Stomach smooth muscle (tissue), 2 donors: Measurements from ENCODE around the gene EFCAB6.

ENCODE experiments used
- H3K27ac ChIP-seq: one replicate; pipeline ENCODE4 v1.7.0; 2013; ENCODE audit warnings: mild to moderate bottlenecking, low read length, inconsistent platforms
- H3K27me3 ChIP-seq, 2 donors: one replicate each; pipeline ENCODE4 v1.7.0; 2013; ENCODE audit warnings: low read length in 2 of 2; ENCODE audit not compliant: insufficient read depth in 2 of 2, control insufficient read depth in 1 of 2
- H3K36me3 ChIP-seq, 2 donors: one replicate each; pipeline ENCODE4 v1.7.0; 2013; ENCODE audit warnings: low read length in 2 of 2; ENCODE audit not compliant: control insufficient read depth in 2 of 2, insufficient read depth in 2 of 2
- H3K4me1 ChIP-seq: one replicate; pipeline ENCODE4 v1.7.0; 2013; ENCODE audit warnings: low read length; ENCODE audit not compliant: control insufficient read depth, insufficient read depth
- H3K4me3 ChIP-seq, 2 donors: one replicate each; pipeline ENCODE4 v1.7.0; 2013; ENCODE audit warnings: low read length in 2 of 2
- H3K9ac ChIP-seq, 2 donors: one replicate each; pipeline ENCODE4 v1.7.0; 2013; ENCODE audit warnings: low read length in 2 of 2, mild to moderate bottlenecking in 1 of 2
- H3K9me3 ChIP-seq, 2 donors: one replicate each; pipeline ENCODE4 v1.7.0; 2013; ENCODE audit warnings: low read length in 2 of 2; ENCODE audit not compliant: control insufficient read depth in 2 of 2
- donor health status: healthy.
- donor health status: Pancreatic carcinoma.

EFCAB6 gene

DNA sequence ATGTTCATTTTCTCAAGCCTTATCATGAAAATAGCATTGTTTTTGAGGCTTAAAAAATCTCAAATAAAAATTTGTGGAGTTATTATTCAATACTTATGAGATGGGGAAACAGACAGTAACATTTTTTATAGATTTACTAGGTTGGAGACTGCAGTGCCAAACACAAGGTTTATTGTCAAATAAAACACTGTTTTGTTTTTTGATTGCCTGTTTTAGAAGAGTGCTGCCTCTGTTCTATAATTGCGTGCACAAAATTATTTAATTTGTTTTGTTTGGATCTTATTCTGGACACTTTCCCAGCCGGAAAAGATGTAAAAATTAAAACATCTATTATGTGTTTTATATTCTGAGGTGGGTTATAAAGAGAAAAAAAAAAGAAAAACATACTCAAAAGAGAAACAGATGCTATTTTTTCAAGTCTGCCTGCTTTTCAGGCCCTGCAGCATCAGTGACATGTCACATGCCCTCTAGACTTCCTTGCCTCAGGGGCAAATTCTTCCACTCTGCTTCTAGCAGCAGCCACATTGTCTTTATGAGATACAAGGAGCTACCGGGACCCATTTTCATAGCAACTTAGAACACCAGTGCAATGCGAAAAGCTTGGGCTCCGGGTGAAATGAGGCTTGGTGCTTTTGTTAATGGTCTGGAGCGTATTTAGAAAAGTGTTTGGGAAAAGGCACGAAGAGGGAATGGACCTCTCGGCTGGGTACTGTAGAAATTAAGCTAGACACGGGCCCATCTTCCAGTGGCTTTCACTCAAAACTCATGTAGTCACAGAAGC is 77.5 kb downstream of the EFCAB6 start:
- H3K4me1 ChIP-seq = no peaks in the 10 kb centered on the region
- no peak overlapping the region for H3K27ac ChIP-seq
- H3K36me3 ChIP-seq = no peaks in the 10 kb centered on the region
- no peak overlapping the region for H3K4me3 ChIP-seq
- no peaks in the 10 kb centered on the region for H3K9me3 ChIP-seq
- H3K27me3 ChIP-seq = no peaks in the 10 kb centered on the region
- H3K9ac ChIP-seq = no peak overlapping the region

DNA sequence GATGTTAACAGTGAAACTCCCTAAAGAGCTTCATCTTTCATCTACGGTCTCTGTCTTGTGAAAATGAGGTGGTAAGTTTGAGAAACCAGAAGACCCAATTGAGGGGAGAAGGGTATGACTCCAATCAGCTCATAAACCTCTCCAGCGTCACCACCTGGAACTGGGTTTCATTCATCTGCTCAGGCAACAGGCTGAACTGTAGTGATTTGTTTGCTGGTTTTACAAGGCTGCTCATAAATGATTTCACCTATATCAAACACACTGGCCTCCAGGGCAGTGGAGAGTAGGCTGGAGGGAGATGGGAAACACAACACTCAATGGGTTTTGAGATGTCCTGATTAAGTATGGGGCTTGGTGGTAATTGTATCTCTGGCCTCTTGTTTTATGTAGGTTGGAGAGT is 79.0 kb downstream of the EFCAB6 start:
- H3K9me3 ChIP-seq = no peaks in the 10 kb centered on the region
- H3K36me3 ChIP-seq = no peaks in the 10 kb centered on the region
- H3K9ac ChIP-seq = no peak overlapping the region
- H3K27me3 ChIP-seq = no peaks in the 10 kb centered on the region
- H3K4me1 ChIP-seq = no peaks in the 10 kb centered on the region
- H3K27ac ChIP-seq = no peak overlapping the region
- H3K4me3 ChIP-seq = no peak overlapping the region

DNA sequence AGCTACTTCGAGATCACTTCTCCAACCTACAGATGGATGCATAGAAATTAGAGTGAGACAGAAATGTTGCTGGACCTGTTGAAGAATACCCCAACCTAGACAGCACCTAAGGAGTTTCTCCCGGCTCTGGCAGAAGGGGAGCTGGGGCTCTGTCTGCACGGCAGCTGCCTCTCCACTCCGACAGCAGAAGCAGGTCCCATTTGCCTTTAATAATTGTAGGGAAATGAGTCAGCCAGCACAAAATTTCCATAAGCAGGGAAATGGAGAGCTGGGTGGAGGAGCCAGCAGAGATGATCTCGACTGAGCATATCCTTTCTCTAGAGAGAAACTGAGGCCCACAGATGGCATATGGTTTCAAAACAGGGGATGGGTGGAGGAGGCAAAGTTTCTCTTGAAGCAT is 80.1 kb downstream of the EFCAB6 start:
- H3K27ac ChIP-seq = no peak overlapping the region
- H3K4me1 ChIP-seq = no peaks in the 10 kb centered on the region
- H3K9me3 ChIP-seq = no peaks in the 10 kb centered on the region
- H3K9ac ChIP-seq = no peak overlapping the region
- H3K27me3 ChIP-seq = no peaks in the 10 kb centered on the region
- H3K36me3 ChIP-seq = no peaks in the 10 kb centered on the region
- H3K4me3 ChIP-seq = no peak overlapping the region

DNA sequence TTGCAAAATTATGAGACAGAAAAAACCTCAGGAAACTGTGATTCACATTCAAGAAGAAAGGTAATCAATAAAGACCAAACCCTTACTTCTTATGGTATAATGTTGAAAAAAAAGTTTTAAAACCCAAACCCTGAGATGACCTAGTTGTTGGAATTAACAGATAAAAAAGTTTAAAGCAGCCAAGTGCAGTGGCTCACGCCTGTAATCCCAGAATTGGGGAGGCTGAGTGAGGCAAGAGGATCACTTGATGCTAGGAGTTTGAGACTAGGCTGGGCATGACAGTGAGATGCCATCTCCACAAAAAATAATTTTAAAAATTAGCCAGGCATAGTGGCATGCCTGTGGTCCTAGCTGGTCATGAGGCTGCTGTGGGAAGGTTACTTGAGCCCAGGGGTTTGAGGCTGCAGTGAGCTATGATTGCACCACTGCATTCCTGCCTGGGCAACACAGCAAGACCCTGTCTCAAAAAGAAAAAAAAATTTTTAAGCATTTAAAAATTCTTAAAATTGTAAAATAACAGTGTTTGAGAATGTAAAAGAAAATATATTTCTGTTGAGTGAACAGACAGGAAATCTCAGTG is 85.1 kb downstream of the EFCAB6 start:
- H3K9ac ChIP-seq = no peak overlapping the region
- no peak overlapping the region for H3K27ac ChIP-seq
- peaks cover 5% of the 10 kb centered on the region for H3K4me1 ChIP-seq
- H3K4me3 ChIP-seq = no peak overlapping the region
- H3K36me3 ChIP-seq = no peaks in the 10 kb centered on the region
- no peaks in the 10 kb centered on the region for H3K9me3 ChIP-seq
- H3K27me3 ChIP-seq = no peaks in the 10 kb centered on the region

DNA sequence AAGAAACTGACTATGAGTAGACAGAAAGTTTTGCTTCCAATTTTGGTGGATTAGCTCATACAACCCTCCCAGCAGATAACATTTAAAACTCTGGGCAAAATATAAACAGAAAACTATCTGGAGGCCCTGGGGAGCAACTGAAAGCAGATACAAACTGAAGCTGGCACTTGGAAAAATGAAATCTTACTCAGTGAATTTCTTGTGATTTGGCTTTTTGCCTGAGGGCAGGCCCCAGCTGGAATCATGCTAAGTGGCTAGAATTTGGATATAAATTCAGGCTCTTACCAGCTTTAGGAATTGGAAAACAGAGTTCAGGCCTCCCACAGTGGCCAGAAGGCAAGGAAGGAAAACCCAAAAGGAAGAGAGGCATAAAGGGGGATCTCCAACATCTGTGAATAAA is 85.8 kb downstream of the EFCAB6 start:
- Histone ChIP-seq H3K9ac (no peak overlapping the region), H3K36me3 (no peaks in the 10 kb centered on the region), H3K4me1 (peaks cover 5% of the 10 kb centered on the region), H3K9me3 (no peaks in the 10 kb centered on the region), H3K4me3 (no peak overlapping the region), H3K27me3 (no peaks in the 10 kb centered on the region), H3K27ac (peak overlapping the region; percentile 31)

DNA sequence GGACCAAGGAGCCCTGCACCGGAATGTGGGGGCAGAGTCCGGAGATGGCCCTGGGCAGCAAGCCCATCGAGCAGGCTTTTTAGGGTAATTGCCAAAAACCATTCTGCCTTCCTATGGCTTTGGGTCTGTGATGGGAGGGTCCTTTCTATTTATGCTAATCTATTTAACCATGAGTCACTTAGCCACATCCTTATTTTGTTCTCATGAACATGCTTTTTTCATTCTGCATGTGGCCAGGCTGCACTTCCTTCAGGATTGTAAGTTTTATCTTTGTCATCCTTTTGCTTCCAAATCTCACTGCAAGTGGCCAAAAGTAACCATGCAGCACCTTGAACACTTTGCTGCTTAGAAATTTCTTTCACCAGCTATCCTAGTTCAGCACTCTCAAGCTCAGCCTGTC is 88.3 kb downstream of the EFCAB6 start:
- Histone ChIP-seq H3K9me3 (no peaks in the 10 kb centered on the region), H3K36me3 (no peaks in the 10 kb centered on the region), H3K4me1 (peaks cover 5% of the 10 kb centered on the region), H3K4me3 (no peak overlapping the region), H3K27me3 (no peaks in the 10 kb centered on the region), H3K27ac (no peak overlapping the region), H3K9ac (no peak overlapping the region)

DNA sequence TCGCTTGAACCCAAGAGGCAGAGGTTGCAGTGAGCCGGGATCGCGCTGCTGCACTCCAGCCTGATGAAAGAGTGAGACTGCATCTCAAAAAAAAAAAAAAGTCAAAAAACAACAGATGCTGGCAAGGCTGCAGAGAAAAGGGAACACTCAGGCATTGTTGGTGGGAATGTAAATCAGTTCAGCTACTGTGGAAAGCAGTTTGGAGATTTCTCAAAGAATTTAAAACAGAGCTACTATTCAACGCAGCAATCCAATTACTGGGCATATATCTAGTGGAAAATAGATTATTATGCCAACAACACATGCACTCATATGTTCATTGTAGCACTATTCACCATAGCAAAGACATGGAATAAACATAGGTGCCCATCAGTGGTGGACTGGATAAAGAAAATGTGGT is 89.7 kb downstream of the EFCAB6 start:
- Histone ChIP-seq H3K9me3 (no peaks in the 10 kb centered on the region), H3K27me3 (no peaks in the 10 kb centered on the region), H3K4me3 (no peak overlapping the region), H3K27ac (no peak overlapping the region), H3K36me3 (no peaks in the 10 kb centered on the region), H3K4me1 (peaks cover 5% of the 10 kb centered on the region), H3K9ac (no peak overlapping the region)

DNA sequence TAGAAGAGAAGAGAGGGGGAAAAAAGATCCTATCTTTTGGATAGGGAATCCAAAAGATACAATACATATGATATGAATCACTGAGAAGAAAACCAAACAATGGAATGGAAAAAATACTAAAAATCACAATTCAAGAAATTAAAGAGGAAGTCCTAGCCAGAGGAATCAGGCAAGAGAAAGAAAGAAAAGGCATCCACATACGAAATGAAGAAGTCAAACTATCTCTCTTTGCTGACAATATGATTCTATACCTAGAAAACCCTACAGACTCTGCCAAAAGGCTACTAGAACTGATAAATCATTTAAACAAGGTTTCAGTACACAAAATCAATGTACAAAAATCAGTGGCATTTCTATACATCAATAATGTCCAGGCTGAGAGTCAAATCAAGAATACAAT is 91.4 kb downstream of the EFCAB6 start:
- Histone ChIP-seq H3K27ac (no peak overlapping the region), H3K9ac (no peak overlapping the region), H3K27me3 (no peaks in the 10 kb centered on the region), H3K4me3 (no peak overlapping the region), H3K4me1 (peaks cover 4% of the 10 kb centered on the region), H3K9me3 (no peaks in the 10 kb centered on the region), H3K36me3 (no peaks in the 10 kb centered on the region)

DNA sequence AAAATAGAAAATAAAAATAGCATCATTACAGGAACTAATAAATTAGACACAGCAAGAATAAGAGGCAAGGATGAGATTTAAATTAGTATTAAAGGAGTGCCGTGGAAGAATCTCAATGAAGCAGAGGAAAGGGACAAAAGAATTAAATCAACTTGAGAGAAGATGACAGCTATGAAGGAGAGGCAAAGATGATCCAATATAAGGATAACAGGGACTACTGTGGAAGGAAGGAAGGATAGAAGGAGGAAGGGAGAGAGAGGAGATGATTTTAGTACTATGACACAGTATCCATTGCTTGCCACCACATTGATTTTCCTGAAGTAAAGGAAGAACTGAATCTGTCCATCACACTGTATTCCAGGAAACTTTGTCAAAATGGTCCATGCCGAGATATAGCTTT is 98.0 kb downstream of the EFCAB6 start:
- no peak overlapping the region for H3K4me3 ChIP-seq

DNA sequence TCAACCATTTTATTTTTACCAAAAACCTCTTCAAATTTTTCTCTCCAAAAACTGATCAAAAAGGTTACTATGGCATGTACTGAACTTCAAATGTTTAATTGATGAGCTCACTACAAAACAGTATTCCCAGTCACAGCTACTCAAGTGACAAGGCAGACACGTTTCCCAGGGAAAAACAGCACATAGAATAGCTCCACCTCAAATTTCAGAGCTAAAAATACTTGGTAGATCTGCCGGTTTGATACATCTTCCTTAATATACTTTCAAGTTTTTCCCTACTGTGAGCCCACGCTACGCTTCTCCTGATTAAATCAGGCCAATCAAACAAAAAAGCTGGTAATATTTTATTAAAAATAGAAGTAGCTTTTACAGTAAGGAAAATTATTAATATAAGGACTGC is 100.4 kb downstream of the EFCAB6 start:
- Histone ChIP-seq H3K4me1 (no peaks in the 10 kb centered on the region), H3K9ac (no peak overlapping the region), H3K27me3 (no peaks in the 10 kb centered on the region), H3K27ac (no peak overlapping the region), H3K4me3 (no peak overlapping the region), H3K9me3 (no peaks in the 10 kb centered on the region), H3K36me3 (no peaks in the 10 kb centered on the region)

More for the DNA sequence above, 98.0 kb downstream of the EFCAB6 start:
- H3K27me3 ChIP-seq = no peaks in the 10 kb centered on the region
- no peaks in the 10 kb centered on the region for H3K9me3 ChIP-seq
- no peaks in the 10 kb centered on the region for H3K36me3 ChIP-seq
- no peak overlapping the region for H3K27ac ChIP-seq
- no peaks in the 10 kb centered on the region for H3K4me1 ChIP-seq
- H3K9ac ChIP-seq = no peak overlapping the region

DNA sequence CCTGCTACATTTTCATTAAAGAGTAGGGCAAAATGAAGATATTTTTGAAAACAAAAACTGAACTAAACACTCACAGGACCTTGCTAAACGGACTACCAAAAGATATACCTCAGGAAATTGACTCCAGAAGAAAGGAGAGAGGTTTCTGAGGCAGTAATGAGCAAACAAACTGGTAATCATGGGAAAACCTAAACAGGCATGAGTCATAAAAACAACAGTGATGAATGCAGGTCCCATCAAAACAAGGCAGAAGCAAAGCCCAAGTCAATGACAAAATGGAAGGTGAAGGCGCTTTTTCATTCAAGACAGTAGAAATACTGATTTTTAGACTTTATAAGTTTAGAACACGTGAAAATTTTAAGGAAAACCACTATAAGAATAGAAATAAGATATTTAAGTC is 104.5 kb downstream of the EFCAB6 start:
- Histone ChIP-seq H3K4me3 (no peak overlapping the region), H3K9me3 (peaks cover 3% of the 10 kb centered on the region in 2 donors), H3K4me1 (no peaks in the 10 kb centered on the region), H3K9ac (no peak overlapping the region), H3K27me3 (no peaks in the 10 kb centered on the region), H3K27ac (no peak overlapping the region), H3K36me3 (no peaks in the 10 kb centered on the region)
